ENCODE measurements around the gene RGPD6.
"Not testable (repeated sequence)": the region's sequence is repeated elsewhere in the genome, so short reads cannot be mapped to it uniquely, and the experiment has no call there.

- not testable (repeated sequence) for TF ChIP-seq CTCF, EZH2, EZH2phosphoT487 (IDR thresholded peaks at IDR 0.05)
Measured at GRCh38 chr2:110602139-110602538, 25.1 kb upstream of the RGPD6 start.
